CD1c-positive myeloid dendritic cell (primary cell): Measurements from ENCODE around the gene VIT.
"Not testable (repeated sequence)": the region's sequence is repeated elsewhere in the genome, so short reads cannot be mapped to it uniquely, and the experiment has no call there.

Experiments used
- DNase-seq: peaks from one replicate; pipeline ENCODE4 v3.0.0-alpha.2; 2016; ENCODE audit errors: extremely low spot score

Gene VIT

DNA sequence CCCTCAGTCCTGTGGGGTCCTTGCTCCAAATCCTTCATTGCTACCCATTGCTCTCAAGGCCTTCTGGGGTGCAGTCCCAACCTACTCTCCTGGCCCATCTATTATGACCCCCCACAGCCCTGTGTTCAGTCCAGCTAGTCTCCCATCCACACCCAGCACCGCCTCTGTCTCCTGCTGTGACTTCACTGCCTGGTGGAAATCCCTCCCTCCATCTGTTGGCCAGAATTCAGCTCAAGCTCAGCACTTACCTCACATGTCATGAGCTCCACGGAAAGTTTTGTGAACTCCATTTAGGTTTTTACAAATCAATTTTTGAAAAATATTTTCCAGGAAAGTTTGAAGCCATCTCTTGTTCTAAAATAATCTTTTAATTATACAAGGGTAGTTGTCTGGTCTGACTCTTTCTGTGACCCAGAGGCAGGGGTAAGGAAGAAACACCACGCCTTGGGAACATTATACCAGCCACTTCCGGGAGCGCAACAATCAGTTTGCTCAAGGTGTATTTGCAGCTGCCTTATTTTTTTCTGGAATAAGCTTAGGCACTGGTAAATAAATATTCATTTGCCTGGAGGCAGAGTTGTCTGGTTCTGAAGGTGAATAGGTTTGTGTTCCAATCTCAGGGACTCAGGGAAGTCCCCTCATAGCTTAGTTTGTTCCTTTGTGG, 110.8 kb downstream of the VIT start:
- no peak for DNase-seq

GRCh38 chr2:36808386-36809068, 112.0 kb downstream of the VIT start:
- no peak for DNase-seq

DNA sequence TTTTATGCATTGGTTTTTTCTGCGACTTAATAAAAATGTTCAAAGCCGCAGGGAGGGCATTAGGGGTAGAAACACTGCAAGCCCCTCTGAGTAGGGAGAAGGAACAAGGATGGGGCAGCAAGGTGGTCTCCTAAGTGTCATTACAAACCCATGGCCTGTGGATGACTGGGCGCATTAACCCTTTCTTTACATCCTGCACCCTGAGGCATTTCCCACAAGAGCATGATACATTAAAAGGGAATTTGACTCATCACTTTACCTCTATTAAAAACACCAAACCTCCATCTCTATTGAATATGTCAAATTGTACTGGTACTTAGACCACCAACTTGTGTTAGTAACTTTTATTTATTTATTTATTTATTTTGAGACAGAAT, 112.5 kb downstream of the VIT start:
- no peak for DNase-seq

DNA sequence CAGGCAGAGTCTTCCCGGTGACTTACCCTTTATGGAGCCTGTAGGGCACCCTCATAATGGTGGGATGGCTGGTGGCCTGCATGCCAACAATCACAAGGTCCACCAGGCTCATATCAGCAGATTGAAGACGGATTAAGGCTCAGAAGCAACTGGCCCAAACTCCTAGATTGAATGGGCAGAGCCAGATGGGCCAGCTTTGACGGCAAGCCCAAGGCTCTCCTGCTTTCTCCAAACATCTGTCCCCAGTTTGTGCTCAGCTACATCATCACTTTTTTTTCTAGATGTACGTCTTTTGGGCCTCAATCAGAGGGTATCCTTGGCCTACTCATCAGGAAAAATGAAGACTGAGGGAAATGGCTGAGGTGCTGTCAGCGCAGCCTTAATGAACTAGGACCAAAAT, 114.6 kb downstream of the VIT start:
- no peak for DNase-seq

DNA sequence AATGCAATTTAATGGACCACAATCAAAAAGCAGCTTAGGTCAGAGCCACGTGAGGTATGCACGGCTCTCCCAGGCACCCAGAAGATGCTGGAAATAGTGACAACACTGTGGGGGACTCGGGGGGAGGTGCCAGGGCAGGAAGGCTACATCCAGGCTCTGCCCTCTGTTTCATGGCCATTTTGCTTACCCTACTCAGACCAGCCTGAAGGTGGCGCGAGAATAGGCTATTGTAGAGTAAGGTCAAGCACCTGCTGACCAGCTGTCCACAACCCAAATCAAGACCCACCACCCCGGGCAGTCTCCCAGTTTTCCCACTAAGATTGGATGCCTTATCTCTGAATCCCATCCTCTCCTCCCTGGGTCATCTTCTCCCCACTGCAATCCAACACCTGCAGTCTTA, 115.7 kb downstream of the VIT start:
- no peak for DNase-seq

GRCh38 chr2:36818542-36818941, 122.0 kb downstream of the VIT start:
- no peak for DNase-seq

DNA sequence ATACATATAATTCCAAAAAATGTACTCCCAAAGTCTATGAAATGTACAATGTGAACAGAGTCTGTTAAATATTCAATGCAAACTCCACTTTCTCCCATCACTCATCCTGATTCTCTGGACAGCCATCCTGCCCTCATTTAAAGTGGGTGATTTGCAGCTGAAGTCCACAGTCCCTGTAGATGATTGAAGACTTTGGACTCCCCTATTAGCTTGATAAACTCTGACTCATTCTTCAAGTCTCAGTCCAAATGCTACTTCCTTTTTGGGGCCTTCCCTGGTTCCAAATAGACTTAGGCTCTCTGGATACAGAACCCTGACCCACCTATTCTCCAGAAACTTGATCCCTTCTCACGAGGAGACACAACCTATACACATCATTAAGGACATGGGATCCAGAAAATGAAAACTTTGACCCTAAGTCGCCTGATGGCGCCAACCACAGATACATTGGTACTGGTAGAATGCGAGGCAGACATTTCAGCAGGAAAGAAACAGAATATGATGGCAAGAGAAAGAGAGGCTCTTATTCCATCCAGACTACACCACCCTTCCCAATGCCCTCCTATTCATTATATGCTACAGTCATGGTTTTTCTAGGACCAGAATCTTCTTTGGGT, 122.7 kb downstream of the VIT start:
- no peak for DNase-seq

DNA sequence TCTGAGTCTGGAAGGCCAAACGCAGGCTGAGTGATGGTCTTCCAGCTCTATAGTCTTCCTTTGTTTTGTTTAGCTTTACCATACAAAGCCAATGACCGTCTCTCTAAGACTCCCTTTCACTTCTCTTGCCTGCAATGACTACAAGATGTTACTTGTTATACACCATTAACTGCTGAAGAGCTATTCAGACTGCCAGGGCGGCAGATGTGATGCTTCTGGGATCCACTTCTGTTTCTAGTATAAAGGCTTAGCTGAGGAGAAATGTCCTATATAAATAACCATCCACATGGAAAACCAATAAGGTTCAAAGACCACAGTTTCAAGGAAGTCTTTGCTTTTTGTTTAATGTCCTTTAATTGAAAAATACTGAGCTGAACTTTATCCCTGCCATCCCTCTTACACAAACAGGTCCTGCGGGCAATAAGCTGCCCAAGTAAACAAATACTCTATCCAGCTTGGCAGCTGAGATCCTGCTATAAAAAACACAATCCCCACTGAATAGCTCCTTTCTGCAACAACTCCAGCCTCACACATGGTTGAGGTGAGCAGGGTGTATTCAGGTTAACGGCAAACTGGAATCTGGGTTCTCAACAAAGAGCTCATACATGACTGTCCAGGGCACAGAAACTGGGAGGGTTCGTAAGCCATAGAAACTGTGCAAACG, 124.6 kb downstream of the VIT start:
- DNase-seq: no peak

DNA sequence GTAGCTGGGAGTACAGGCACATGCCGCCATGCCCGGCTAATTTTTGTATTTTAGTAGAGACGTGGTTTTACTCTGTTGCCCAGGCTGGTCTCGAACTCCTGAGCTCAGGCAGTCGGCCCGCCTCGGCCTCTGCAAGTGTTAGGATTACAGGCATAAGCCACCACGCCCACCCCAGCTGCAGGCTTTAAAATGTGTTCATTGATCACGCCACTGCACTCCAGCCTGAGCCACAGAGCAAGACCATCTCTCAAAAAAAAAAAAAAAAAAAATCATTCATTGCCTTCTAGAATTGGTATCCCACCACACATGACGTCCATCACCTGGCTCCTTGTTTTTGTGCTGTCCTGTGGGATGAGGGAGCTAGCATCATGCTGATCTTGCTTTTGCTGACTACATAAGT, 127.4 kb downstream of the VIT start:
- DNase-seq: no peak

GRCh38 chr2:36824273-36824672, 127.8 kb downstream of the VIT start:
- no peak for DNase-seq

GRCh38 chr2:36824683-36825082, 128.2 kb downstream of the VIT start:
- DNase-seq: not testable (repeated sequence)

GRCh38 chr2:36831185-36831584, 134.7 kb downstream of the VIT start:
- DNase-seq: no peak

- no peak for DNase-seq
Measured at GRCh38 chr2:36834203-36834602, 137.7 kb downstream of the VIT start.

GRCh38 chr2:36834731-36835524, 138.4 kb downstream of the VIT start:
- DNase-seq: no peak

GRCh38 chr2:36839976-36840617, 143.6 kb downstream of the VIT start:
- no peak for DNase-seq

GRCh38 chr2:36843838-36844237, 147.3 kb downstream of the VIT start:
- no peak for DNase-seq

DNA sequence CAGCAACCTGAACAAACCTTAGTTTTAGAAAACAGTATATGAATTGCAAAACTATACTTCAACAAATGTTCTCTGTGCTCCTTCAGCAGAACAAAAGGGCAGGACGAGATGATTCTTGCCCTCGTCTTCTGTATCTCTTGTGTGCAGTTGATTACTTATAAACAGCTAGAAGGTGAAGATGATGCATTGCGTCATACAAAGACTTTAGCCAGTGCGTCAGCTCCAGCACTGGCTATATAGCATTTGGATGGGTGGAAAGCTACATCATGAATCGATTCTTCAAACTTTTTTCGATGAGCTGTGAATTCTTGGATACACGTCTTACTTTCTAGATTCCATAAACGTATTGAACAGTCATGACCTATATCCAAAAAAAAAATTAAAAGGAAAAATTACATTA, 152.8 kb downstream of the VIT start:
- no peak for DNase-seq

DNA sequence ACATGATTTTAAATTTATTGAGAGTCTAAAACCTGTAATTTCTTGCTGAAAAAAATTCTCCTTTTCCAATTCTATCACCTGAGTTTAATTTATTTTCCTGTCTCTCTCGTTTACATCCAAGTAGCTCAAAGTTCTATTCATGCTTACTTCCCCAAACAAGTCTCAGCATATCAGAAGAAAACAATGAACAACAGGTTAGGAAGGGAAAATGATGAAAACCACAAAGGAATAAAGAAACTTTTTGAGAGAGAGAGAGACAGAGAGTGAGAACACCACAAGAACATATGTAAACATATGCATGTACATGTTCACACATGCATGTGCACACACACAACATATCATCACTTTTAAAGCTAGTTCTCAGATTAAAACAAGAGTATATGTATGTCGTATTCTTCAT, 157.7 kb downstream of the VIT start:
- DNase-seq: no peak

DNA sequence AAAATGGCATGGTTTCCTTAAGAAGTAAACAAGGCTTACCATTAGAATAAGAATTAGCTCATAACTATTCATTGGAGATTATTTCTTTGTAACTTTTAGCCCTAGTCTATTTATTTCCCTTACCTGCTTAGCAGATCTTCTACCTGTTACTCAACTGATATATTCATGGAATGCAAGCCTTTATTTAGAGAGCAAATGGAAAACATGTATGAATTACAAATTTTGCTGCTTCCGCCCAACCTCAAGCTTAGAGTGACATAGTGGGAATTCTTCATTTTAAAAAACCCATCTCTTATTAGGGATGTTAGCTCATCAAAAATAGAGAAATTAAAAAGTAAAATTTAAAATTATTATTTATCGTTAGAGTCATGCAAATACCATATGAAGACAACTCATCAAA, 158.9 kb downstream of the VIT start:
- DNase-seq: no peak

GRCh38 chr2:36857713-36858112, 161.2 kb downstream of the VIT start:
- DNase-seq: no peak

DNA sequence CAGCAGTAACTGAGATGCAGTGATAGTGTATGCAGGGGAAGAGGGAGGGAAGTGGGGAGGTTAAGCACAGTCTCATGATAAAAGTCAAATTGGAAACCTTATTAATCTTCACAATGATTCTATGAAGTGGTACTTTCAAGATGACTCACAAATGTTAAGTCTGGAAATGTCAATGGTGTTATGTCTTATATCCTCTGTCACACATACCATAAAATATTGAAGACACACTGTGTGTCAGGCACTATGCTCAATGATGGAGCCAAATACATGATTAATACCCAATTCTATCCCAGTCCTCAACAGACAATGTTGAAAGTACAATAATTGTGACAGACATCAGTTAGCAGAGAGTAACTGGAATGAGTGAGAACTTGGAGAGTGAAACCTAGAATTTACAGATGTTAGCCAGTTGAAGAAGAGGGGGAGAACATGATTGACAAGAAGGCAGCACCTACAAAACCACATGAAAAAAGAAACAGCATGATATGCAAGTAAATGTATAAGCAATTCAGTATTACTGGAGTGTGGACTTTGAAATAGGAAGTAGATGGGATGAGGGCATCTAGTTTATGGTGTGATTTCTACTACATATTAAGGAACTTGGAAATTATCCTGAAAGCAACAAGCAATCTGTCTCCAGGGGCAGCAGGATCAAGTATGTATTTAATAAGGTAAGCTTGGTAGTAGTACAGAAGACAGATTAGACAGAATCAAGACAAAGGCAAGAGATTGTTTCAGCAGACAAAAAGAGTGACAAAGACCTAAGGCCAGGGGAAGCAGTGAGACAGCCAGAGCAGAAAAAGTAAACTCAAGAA, 162.3 kb downstream of the VIT start:
- no peak for DNase-seq
